ENCODE data around the gene PRPF8. TPM values are rescaled to one million over a fixed set of nuclear protein-coding genes. Genes with fewer than 3 reads are reported as not detected.

Gene PRPF8
- total and polyA plus RNA-seq, 2 of the 13 experiments (the other 11 are each of a cell fraction or from before 2014, with no cell fraction given) = 112 to 179 TPM

DNA sequence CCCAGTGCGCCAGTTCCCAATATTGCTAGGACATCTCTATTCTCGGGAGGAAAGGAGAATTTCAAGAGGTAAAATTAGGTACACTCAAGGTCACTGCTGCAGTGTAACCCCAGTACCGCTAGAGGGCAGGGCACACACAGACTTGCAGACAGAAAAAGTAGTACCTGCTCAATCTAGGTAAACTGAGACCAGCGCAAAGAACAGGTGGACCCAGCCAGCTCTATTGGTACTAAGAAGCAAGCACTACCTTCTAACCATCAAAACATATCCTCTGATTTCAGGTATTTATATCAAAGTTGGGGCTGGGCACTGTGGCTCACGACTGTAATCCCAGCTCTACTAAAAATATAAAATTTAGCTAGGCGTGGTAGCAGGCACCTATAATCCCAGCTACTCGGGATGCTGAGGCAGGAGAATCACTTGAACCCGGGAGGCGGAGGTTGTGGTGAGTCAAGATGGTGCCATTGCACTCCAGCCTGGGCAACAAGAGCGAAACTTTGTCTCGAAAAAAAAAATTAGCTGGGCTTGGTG lies 36.3 kb upstream of the PRPF8 start (continued):
- TF ChIP-seq CTCF (CRISPR knock-in tag; IDR thresholded peaks at IDR 0.05) (peak; percentile 92), CEBPG (CRISPR knock-in tag; IDR thresholded peaks at IDR 0.05) (peak; percentile 7; the same call in 1 of the 2 replicates), GATAD2A (CRISPR knock-in tag; IDR thresholded peaks at IDR 0.05) (peak; percentile 55; the same call in 1 of the 2 replicates), SMC3 (IDR thresholded peaks at IDR 0.05; ENCODE audit: low read length) (peak; percentile 94), ZNF432 (CRISPR knock-in tag; IDR thresholded peaks at IDR 0.05; ENCODE audit: borderline replicate concordance) (no peak), FOSL2 (CRISPR knock-in tag; IDR thresholded peaks at IDR 0.05) (0 out of 2 replicates have a peak, but pooled peaks have one; percentile 27), PAXIP1 (CRISPR knock-in tag; conservative IDR thresholded peaks at IDR 0.05) (0 out of 2 replicates have a peak, but pooled peaks have one; percentile 24), ZNF629 (CRISPR knock-in tag; conservative IDR thresholded peaks at IDR 0.05) (peak; percentile 82), ZMYM3 (CRISPR knock-in tag; IDR thresholded peaks at IDR 0.05) (peak; percentile 39; the same call in 1 of the 2 replicates), SAP130 (CRISPR knock-in tag; IDR thresholded peaks at IDR 0.05; ENCODE audit: low read depth) (peak; percentile 42; the same call in 1 of the 2 replicates), PRMT3 (CRISPR knock-in tag; IDR thresholded peaks at IDR 0.05; ENCODE audit: borderline replicate concordance, low read depth) (no peak)
- TF ChIP-seq, protein P1, sequence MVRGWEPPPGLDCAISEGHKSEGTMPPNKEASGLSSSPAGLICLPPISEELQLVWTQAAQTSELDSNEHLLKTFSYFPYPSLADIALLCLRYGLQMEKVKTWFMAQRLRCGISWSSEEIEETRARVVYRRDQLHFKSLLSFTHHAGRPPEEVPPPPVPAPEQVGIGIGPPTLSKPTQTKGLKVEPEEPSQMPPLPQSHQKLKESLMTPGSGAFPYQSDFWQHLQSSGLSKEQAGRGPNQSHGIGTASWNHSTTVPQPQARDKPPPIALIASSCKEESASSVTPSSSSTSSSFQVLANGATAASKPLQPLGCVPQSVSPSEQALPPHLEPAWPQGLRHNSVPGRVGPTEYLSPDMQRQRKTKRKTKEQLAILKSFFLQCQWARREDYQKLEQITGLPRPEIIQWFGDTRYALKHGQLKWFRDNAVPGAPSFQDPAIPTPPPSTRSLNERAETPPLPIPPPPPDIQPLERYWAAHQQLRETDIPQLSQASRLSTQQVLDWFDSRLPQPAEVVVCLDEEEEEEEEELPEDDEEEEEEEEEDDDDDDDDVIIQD (CRISPR knock-in tag; IDR thresholded peaks at IDR 0.05; ENCODE audit: low read depth) = no peak
- TF ChIP-seq, protein P2, sequence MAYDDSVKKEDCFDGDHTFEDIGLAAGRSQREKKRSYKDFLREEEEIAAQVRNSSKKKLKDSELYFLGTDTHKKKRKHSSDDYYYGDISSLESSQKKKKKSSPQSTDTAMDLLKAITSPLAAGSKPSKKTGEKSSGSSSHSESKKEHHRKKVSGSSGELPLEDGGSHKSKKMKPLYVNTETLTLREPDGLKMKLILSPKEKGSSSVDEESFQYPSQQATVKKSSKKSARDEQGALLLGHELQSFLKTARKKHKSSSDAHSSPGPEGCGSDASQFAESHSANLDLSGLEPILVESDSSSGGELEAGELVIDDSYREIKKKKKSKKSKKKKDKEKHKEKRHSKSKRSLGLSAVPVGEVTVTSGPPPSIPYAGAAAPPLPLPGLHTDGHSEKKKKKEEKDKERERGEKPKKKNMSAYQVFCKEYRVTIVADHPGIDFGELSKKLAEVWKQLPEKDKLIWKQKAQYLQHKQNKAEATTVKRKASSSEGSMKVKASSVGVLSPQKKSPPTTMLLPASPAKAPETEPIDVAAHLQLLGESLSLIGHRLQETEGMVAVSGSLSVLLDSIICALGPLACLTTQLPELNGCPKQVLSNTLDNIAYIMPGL (CRISPR knock-in tag; IDR thresholded peaks at IDR 0.05; ENCODE audit: borderline replicate concordance in 1 of 2, low read depth in 1 of 2) = peak; percentile 35 to 55; a peak in 2 of 4 replicates
- TF ChIP-seq, protein P3, sequence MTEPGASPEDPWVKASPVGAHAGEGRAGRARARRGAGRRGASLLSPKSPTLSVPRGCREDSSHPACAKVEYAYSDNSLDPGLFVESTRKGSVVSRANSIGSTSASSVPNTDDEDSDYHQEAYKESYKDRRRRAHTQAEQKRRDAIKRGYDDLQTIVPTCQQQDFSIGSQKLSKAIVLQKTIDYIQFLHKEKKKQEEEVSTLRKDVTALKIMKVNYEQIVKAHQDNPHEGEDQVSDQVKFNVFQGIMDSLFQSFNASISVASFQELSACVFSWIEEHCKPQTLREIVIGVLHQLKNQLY (CRISPR knock-in tag; IDR thresholded peaks at IDR 0.05) = no peak
- TF ChIP-seq, protein P4, sequence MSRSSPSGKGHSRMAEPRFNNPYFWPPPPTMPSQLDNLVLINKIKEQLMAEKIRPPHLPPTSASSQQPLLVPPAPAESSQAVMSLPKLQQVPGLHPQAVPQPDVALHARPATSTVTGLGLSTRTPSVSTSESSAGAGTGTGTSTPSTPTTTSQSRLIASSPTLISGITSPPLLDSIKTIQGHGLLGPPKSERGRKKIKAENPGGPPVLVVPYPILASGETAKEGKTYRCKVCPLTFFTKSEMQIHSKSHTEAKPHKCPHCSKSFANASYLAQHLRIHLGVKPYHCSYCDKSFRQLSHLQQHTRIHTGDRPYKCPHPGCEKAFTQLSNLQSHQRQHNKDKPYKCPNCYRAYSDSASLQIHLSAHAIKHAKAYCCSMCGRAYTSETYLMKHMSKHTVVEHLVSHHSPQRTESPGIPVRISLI (CRISPR knock-in tag; IDR thresholded peaks at IDR 0.05; ENCODE audit: borderline replicate concordance) = 0 out of 2 replicates have a peak, but pooled peaks have one; percentile 12
